SK-N-SH (cell line): ENCODE data around the gene DDX19B.

Experiments
- ELF1 ChIP-seq: IDR thresholded peaks from 2 replicates; pipeline ENCODE4 v1.4.0; 2012
- EZH2phosphoT487 ChIP-seq: fragments of 200-600 bp; sonication (generic); IDR thresholded peaks from 2 replicates; pipeline ENCODE4 v1.6.1; 2017; ENCODE audit warnings: low read depth, mixed run types, mild to moderate bottlenecking, antibody characterized with exemption, moderate library complexity, borderline replicate concordance
- FOXM1 ChIP-seq: IDR thresholded peaks from 2 replicates; pipeline ENCODE4 v1.4.0; 2012; ENCODE audit warnings: low read depth, mild to moderate bottlenecking
- MXI1 ChIP-seq: IDR thresholded peaks from 2 replicates; pipeline ENCODE4 v1.6.1; 2012; ENCODE audit warnings: mild to moderate bottlenecking, low read depth, low read length, improper control_type of control experiment
- RFX5 ChIP-seq: IDR thresholded peaks from 2 replicates; pipeline ENCODE4 v1.6.1; 2012; ENCODE audit warnings: mild to moderate bottlenecking, improper control_type of control experiment, low read length
- RXRA ChIP-seq: IDR thresholded peaks from 2 replicates; pipeline ENCODE4 v1.4.0; 2012; ENCODE audit warnings: low read depth, mild to moderate bottlenecking, borderline replicate concordance
- SMC3 ChIP-seq: IDR thresholded peaks from 2 replicates; pipeline ENCODE4 v1.6.1; 2012; ENCODE audit warnings: low read depth, low read length, improper control_type of control experiment
- TAF1 ChIP-seq: IDR thresholded peaks from 2 replicates; pipeline ENCODE4 v1.6.1; 2012; ENCODE audit warnings: low read depth, mild to moderate bottlenecking, low read length, moderate library complexity, borderline replicate concordance
- YY1 ChIP-seq: IDR thresholded peaks from 2 replicates; pipeline ENCODE4 v1.4.0; 2012; ENCODE audit warnings: low read depth, mild to moderate bottlenecking
- TF ChIP-seq, protein P1 (sequence below): fragments of 200-600 bp; sonication (generic); IDR thresholded peaks from 2 replicates; pipeline ENCODE4 v1.6.1; 2017; ENCODE audit warnings: antibody characterized with exemption, mild to moderate bottlenecking, moderate library complexity
- TF ChIP-seq, protein P2 (sequence below): IDR thresholded peaks from 2 replicates; pipeline ENCODE4 v1.4.0; 2012; ENCODE audit warnings: low read depth
- TF ChIP-seq, protein P3 (sequence below): IDR thresholded peaks from 2 replicates; pipeline ENCODE4 v1.4.0; 2012; ENCODE audit warnings: low read depth, borderline replicate concordance

DNA sequence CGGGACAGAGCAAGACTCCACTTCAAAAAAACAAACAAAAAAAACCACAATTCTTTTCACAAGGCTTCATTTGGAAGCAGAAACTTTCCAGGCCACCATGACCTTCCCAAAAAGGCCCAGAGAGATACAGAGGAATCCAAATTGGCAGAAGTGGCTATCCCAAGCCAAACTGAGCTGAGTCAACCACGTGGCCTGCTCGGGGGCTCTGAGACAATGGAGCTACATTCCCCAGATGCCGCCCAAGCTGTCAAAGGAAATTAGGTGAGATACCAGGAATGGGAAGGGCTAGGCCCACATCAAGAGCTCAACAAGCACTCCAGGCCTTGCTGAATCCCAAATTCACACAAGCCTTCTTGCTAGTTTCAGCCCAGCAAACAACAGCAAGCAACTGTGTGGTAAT lies 41.6 kb upstream of the DDX19B start:
- TF ChIP-seq, protein P1, sequence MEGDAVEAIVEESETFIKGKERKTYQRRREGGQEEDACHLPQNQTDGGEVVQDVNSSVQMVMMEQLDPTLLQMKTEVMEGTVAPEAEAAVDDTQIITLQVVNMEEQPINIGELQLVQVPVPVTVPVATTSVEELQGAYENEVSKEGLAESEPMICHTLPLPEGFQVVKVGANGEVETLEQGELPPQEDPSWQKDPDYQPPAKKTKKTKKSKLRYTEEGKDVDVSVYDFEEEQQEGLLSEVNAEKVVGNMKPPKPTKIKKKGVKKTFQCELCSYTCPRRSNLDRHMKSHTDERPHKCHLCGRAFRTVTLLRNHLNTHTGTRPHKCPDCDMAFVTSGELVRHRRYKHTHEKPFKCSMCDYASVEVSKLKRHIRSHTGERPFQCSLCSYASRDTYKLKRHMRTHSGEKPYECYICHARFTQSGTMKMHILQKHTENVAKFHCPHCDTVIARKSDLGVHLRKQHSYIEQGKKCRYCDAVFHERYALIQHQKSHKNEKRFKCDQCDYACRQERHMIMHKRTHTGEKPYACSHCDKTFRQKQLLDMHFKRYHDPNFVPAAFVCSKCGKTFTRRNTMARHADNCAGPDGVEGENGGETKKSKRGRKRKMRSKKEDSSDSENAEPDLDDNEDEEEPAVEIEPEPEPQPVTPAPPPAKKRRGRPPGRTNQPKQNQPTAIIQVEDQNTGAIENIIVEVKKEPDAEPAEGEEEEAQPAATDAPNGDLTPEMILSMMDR: no peak
- no peak for TF ChIP-seq RXRA
- TF ChIP-seq, protein P2, sequence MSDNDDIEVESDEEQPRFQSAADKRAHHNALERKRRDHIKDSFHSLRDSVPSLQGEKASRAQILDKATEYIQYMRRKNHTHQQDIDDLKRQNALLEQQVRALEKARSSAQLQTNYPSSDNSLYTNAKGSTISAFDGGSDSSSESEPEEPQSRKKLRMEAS: no peak
- no peak for TF ChIP-seq SMC3
- TF ChIP-seq, protein P3, sequence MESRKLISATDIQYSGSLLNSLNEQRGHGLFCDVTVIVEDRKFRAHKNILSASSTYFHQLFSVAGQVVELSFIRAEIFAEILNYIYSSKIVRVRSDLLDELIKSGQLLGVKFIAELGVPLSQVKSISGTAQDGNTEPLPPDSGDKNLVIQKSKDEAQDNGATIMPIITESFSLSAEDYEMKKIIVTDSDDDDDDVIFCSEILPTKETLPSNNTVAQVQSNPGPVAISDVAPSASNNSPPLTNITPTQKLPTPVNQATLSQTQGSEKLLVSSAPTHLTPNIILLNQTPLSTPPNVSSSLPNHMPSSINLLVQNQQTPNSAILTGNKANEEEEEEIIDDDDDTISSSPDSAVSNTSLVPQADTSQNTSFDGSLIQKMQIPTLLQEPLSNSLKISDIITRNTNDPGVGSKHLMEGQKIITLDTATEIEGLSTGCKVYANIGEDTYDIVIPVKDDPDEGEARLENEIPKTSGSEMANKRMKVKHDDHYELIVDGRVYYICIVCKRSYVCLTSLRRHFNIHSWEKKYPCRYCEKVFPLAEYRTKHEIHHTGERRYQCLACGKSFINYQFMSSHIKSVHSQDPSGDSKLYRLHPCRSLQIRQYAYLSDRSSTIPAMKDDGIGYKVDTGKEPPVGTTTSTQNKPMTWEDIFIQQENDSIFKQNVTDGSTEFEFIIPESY: no peak
- no peak for TF ChIP-seq EZH2phosphoT487
- no peak for TF ChIP-seq MXI1
- no peak for TF ChIP-seq RFX5
- TF ChIP-seq YY1: no peak
- no peak for TF ChIP-seq ELF1
- no peak for TF ChIP-seq FOXM1
- TF ChIP-seq TAF1: no peak
